HCT116 (cell line): ENCODE measurements around the gene HIBADH. TPM values are rescaled to one million over a fixed set of nuclear protein-coding genes. Genes with fewer than 3 reads are reported as not detected.

ENCODE experiments used
- ATAC-seq: fragments of 200-7000 bp; cut with Tn5 transposase; 2 replicates; pipeline ENCODE4 v1.9.1; 2020; ENCODE audit warnings: mild to moderate bottlenecking, moderate library complexity
- BruUV-seq: library from RNA; stranded (reverse); fragments of 400-500 nt; replicated peaks from 2 replicates; lab custom pipeline; 2021; lab: Mats Ljungman, UMichigan
- CTCF ChIA-PET: fragments of 300-600 bp; sonication (Branson Sonifier 250); formaldehyde crosslinking; loops from one replicate; lab custom pipeline; 2021; ENCODE audit warnings: antibody characterized with exemption; lab: Charles Lee
- POLR2A ChIA-PET: fragments of 300-600, 350-600 bp; sonication (Branson Sonifier 250); formaldehyde crosslinking; loops from one replicate; lab custom pipeline; 2021; ENCODE audit warnings: antibody characterized with exemption; lab: Charles Lee
- RAD21 ChIA-PET, 2 experiments: fragments of 300-600 bp; sonication (Branson Sonifier 250); formaldehyde crosslinking; loops; one replicate each; lab custom pipeline; 2023; ENCODE audit warnings: low total read pairs in 2 of 2; ENCODE audit not compliant: uncharacterized antibody in 2 of 2, unreplicated experiment in 2 of 2, low non-redundant PET in 1 of 2; lab: Charles Lee
- DNase-seq: peaks from one replicate; pipeline ENCODE4 v3.0.0-alpha.2; 2010; ENCODE audit warnings: low read depth, low spot score
- H2AFZ ChIP-seq: fragments of 200-600 bp; shearing (Covaris generic), sonication (generic); 2 replicates; pipeline ENCODE4 v1.6.1; 2017; ENCODE audit warnings: low read depth, mixed run types, mixed read lengths, antibody characterized with exemption, low read length; ENCODE audit not compliant: poor library complexity, severe bottlenecking
- H3K27ac ChIP-seq: 2 replicates; pipeline ENCODE4 v1.5.1; 2012; ENCODE audit warnings: low read depth, low read length
- H3K27me3 ChIP-seq: fragments of 200-600 bp; sonication (generic); 2 replicates; pipeline ENCODE4 v1.6.1; 2016; ENCODE audit warnings: mixed run types, low read length, mixed read lengths; ENCODE audit not compliant: insufficient read depth
- H3K36me3 ChIP-seq, 2 experiments: fragments of 200-500 bp in 1 of 2; fragments of 200-600 bp in 1 of 2; sonication (Bioruptor generic) in 1 of 2; sonication (generic) in 1 of 2; 2 replicates each; pipeline versions ENCODE4 v1.5.1 to v1.6.1; 2014 to 2016; ENCODE audit warnings: low read length in 2 of 2, inconsistent platforms in 1 of 2, mixed read lengths in 1 of 2, mixed run types in 1 of 2; ENCODE audit not compliant: insufficient read depth in 2 of 2, control insufficient read depth in 1 of 2
- H3K4me1 ChIP-seq, 2 experiments: fragments of 200-600 bp in 1 of 2; sonication (generic) in 1 of 2; 2 replicates each; pipeline versions ENCODE4 v1.5.1 to v1.6.1; 2012 to 2017; ENCODE audit warnings: low read length in 2 of 2, inconsistent platforms in 1 of 2, mild to moderate bottlenecking in 1 of 2, mixed read lengths in 1 of 2, mixed run types in 1 of 2, moderate library complexity in 1 of 2; ENCODE audit not compliant: insufficient read depth in 2 of 2, control insufficient read depth in 1 of 2
- H3K4me2 ChIP-seq: fragments of 200-600 bp; sonication (generic); 2 replicates; pipeline ENCODE4 v1.6.1; 2017; ENCODE audit warnings: mixed run types, low read length, mixed read lengths
- H3K4me3 ChIP-seq, 2 experiments: fragments of 200-600 bp in 1 of 2; sonication (generic) in 1 of 2; replicated peaks in 1 of 2; 2 replicates each; pipeline ENCODE4 v1.5.1; 2011 to 2016; ENCODE audit warnings: low read length in 2 of 2, control low read depth in 1 of 2, low read depth in 1 of 2, mild to moderate bottlenecking in 1 of 2, mixed read lengths in 1 of 2, mixed run types in 1 of 2
- H3K79me2 ChIP-seq: fragments of 200-600 bp; sonication (generic); 2 replicates; pipeline ENCODE4 v1.6.1; 2017; ENCODE audit warnings: mild to moderate bottlenecking, mixed run types, low read length, moderate library complexity, mixed read lengths; ENCODE audit not compliant: insufficient read depth
- H3K9ac ChIP-seq: fragments of 200-600 bp; sonication (generic); 2 replicates; pipeline ENCODE4 v1.6.1; 2016; ENCODE audit warnings: low read length, mixed read lengths
- H3K9me2 ChIP-seq: fragments of 200-600 bp; sonication (generic), shearing (Covaris generic); 2 replicates; pipeline ENCODE4 v1.6.1; 2017; ENCODE audit warnings: mixed run types, mild to moderate bottlenecking, moderate library complexity; ENCODE audit not compliant: insufficient read depth
- H3K9me3 ChIP-seq, 2 experiments: fragments of 200-500 bp in 1 of 2; fragments of 200-600 bp in 1 of 2; sonication (Bioruptor generic) in 1 of 2; sonication (generic) in 1 of 2; 2 replicates each; pipeline ENCODE4 v1.6.1; 2014 to 2017; ENCODE audit warnings: low read length in 2 of 2, mixed read lengths in 2 of 2, inconsistent platforms in 1 of 2, low read depth in 1 of 2, mild to moderate bottlenecking in 1 of 2, mixed run types in 1 of 2, moderate library complexity in 1 of 2; ENCODE audit not compliant: control insufficient read depth in 1 of 2, insufficient read depth in 1 of 2
- H4K20me1 ChIP-seq: fragments of 200-600 bp; sonication (generic), shearing (Covaris generic); 2 replicates; pipeline ENCODE4 v1.6.1; 2017; ENCODE audit warnings: mixed run types, mild to moderate bottlenecking, moderate library complexity; ENCODE audit not compliant: insufficient read depth
- CEBPB ChIP-seq: IDR thresholded peaks from 2 replicates; pipeline ENCODE4 v1.6.1; 2012; ENCODE audit warnings: low read depth
- EGR1 ChIP-seq: IDR thresholded peaks from 2 replicates; pipeline ENCODE4 v1.6.1; 2012; ENCODE audit warnings: low read depth
- EZH2phosphoT487 ChIP-seq: fragments of 200-600 bp; IDR thresholded peaks from 2 replicates; pipeline ENCODE4 v1.6.1; 2018; ENCODE audit warnings: antibody characterized with exemption, borderline replicate concordance
- MAX ChIP-seq: IDR thresholded peaks from 2 replicates; pipeline ENCODE4 v1.6.1; 2012
- POLR2A ChIP-seq: IDR thresholded peaks from 2 replicates; pipeline ENCODE4 v1.7.0; 2011; ENCODE audit warnings: borderline replicate concordance; ENCODE audit not compliant: insufficient read depth, insufficient read length; ENCODE audit errors: extremely low read depth
- POLR2AphosphoS5 ChIP-seq: IDR thresholded peaks from 2 replicates; pipeline ENCODE4 v1.6.1; 2011; ENCODE audit warnings: mild to moderate bottlenecking, low read depth, low read length, moderate library complexity
- RAD21 ChIP-seq: IDR thresholded peaks from 2 replicates; pipeline ENCODE4 v1.6.1; 2012; ENCODE audit warnings: low read depth, mild to moderate bottlenecking
- SP1 ChIP-seq: IDR thresholded peaks from 2 replicates; pipeline ENCODE4 v1.6.1; 2012; ENCODE audit warnings: low read depth
- SRF ChIP-seq: IDR thresholded peaks from 2 replicates; pipeline ENCODE4 v1.6.1; 2012; ENCODE audit warnings: low read depth
- TCF7L2 ChIP-seq: IDR thresholded peaks from 2 replicates; pipeline ENCODE4 v1.7.0; 2011; ENCODE audit warnings: borderline replicate concordance, inconsistent platforms; ENCODE audit not compliant: insufficient read depth, insufficient read length; ENCODE audit errors: extremely low read depth
- YY1 ChIP-seq: IDR thresholded peaks from 2 replicates; pipeline ENCODE4 v1.6.1; 2011; ENCODE audit warnings: low read length, low read depth, moderate library complexity, mild to moderate bottlenecking; ENCODE audit not compliant: insufficient replicate concordance; ENCODE audit errors: extremely low read depth
- ZFX ChIP-seq: fragments of 450-650 bp; IDR thresholded peaks from 2 replicates; pipeline ENCODE4 v1.6.1; 2017
- intact Hi-C: fragments of 100-400 bp; cut with micrococcal nuclease; formaldehyde crosslinking; loops from 2 replicates; pipeline ENCODE4 v1.10.0; 2022
- total RNA-seq: library from RNA; stranded (reverse); gene quantifications from one replicate; pipeline ENCODE4 v1.2.1, GENCODE V29; 2021; ENCODE audit not compliant: unreplicated experiment

HIBADH gene
- total RNA-seq, 1 experiment from 2014 or later, result 32.4 TPM

GRCh38 chr7:27635728-27636127 lies 27.0 kb downstream of the HIBADH start:
- Histone ChIP-seq H3K27me3 (no peaks in the 10 kb centered on the region), H4K20me1 (no peaks in the 10 kb centered on the region), H2AFZ (no peak overlapping the region), H3K9ac (no peak overlapping the region), H3K4me1 (peaks cover 1 to 2% of the 10 kb centered on the region in 2 experiments; a peak in 2 of 4 replicates), H3K4me2 (no peak overlapping the region), H3K4me3 (no peak overlapping the region), H3K36me3 (no peaks in the 10 kb centered on the region), H3K9me2 (no peaks in the 10 kb centered on the region), H3K79me2 (0 out of 2 replicates have a peak, but pooled peaks cover 3% of the 10 kb centered on the region), H3K9me3 (no peaks in the 10 kb centered on the region), H3K27ac (no peak overlapping the region)
- ATAC-seq (no peak), DNase-seq (no peak)
- ChIA-PET POLR2A (no interaction called here), CTCF (no interaction called here), RAD21 (no interaction called here)
- no TSS peak for BruUV-seq
- no peak for TF ChIP-seq CEBPB
- TF ChIP-seq EGR1, result no peak
- TF ChIP-seq POLR2AphosphoS5, result no peak
- no peak for TF ChIP-seq EZH2phosphoT487
- no peak for TF ChIP-seq TCF7L2
- TF ChIP-seq YY1, result no peak
- TF ChIP-seq SRF, result no peak
- TF ChIP-seq POLR2A, result no peak
- no peak for TF ChIP-seq SP1
- no peak for TF ChIP-seq RAD21
- TF ChIP-seq MAX, result no peak
- TF ChIP-seq ZFX, result no peak
- intact Hi-C loops, result no loop called here
